Pulmonary artery endothelial cell (primary cell): ENCODE measurements around the gene ABI1. TPM values are rescaled to one million over a fixed set of nuclear protein-coding genes. Genes with fewer than 3 reads are reported as not detected.

Source experiments
- DNase-seq: peaks from one replicate; pipeline ENCODE4 v3.0.0-alpha.2; 2011; ENCODE audit warnings: low read depth, low spot score
- total RNA-seq: library from RNA; depleted of rRNA; stranded (reverse); fragments of >200 nt; gene quantifications from 2 replicates; pipeline ENCODE4 v1.2.3, GENCODE V29; 2014

The ABI1 gene
- total RNA-seq, 1 donor from 2014 or later = 35.0 TPM

GRCh38 chr10:26855186-26855585, 5.6 kb downstream of the ABI1 start:
- DNase-seq = no peak

- no peak for DNase-seq
These were observed 6.2 kb downstream of the ABI1 start for GRCh38 chr10:26854524-26854923.

GRCh38 chr10:26844396-26844975, 16.3 kb downstream of the ABI1 start:
- DNase-seq = no peak

- no peak for DNase-seq
These were observed 17.0 kb downstream of the ABI1 start for GRCh38 chr10:26843736-26844135.

GRCh38 chr10:26841733-26842317, 18.9 kb downstream of the ABI1 start:
- DNase-seq = no peak

GRCh38 chr10:26840938-26841732, 19.6 kb downstream of the ABI1 start:
- no peak for DNase-seq

GRCh38 chr10:26839966-26840627, 20.7 kb downstream of the ABI1 start:
- DNase-seq = no peak

- DNase-seq = no peak
These were observed 23.6 kb downstream of the ABI1 start for GRCh38 chr10:26837139-26837538.

- no peak for DNase-seq
These were observed 25.7 kb downstream of the ABI1 start for GRCh38 chr10:26835025-26835424.

- DNase-seq = no peak
These were observed 27.8 kb downstream of the ABI1 start for GRCh38 chr10:26832960-26833359.

- DNase-seq = no peak
These were observed 28.8 kb downstream of the ABI1 start for GRCh38 chr10:26831936-26832335.

- no peak for DNase-seq
These were observed 30.8 kb downstream of the ABI1 start for GRCh38 chr10:26829810-26830515.

GRCh38 chr10:26824015-26824690, 36.6 kb downstream of the ABI1 start:
- no peak for DNase-seq

GRCh38 chr10:26821699-26822570, 38.8 kb downstream of the ABI1 start:
- DNase-seq = no peak

GRCh38 chr10:26815500-26815899, 45.3 kb downstream of the ABI1 start:
- no peak for DNase-seq

GRCh38 chr10:26810435-26811026, 50.2 kb downstream of the ABI1 start:
- DNase-seq = no peak

GRCh38 chr10:26809973-26810372, 50.8 kb downstream of the ABI1 start:
- DNase-seq = no peak

- no peak for DNase-seq
These were observed 53.2 kb downstream of the ABI1 start for GRCh38 chr10:26807532-26807931.

- DNase-seq = no peak
These were observed 54.2 kb downstream of the ABI1 start for GRCh38 chr10:26806557-26806956.
